NCI-H524 (cell line): ENCODE data around the gene ARL15.

Experiments used
- DNase-seq, 2 experiments: peaks; one replicate each; lab custom pipeline; 2025; lab: John Stamatoyannopoulos, UW

The ARL15 gene

DNA sequence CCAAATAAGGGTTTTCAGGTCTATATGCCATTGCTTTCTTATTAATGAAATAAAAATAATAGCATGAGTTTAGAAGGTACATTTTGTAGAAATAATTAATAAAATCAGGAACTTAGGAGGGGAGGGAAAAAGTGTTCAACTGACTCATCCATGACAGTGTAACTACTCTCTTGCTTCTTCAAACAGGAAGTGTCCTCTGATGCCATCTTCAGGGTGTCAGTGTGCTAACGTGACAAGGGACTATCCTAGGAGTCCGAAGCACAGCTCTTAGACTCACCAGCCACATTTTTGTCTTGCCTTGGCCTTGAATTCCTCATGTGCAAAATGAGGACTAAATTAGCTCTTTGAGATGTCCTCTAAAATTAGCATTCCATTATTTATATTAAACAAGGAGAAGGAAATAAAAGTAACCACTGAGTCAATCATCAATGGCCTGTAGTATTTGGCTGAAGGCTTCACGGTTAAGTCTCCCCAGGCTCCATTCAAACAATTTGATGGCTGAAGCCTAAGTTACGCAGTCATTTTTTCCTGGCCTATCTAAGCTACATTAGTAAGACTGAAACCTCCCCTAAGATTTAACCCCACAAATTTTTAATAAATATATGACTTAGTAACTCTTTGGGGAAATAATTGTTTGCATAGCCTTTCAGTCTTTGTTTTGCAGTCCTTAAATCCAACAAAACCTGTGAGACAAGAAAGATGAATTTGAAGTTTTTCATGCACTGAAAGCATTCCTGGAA is 151.1 kb downstream of the ARL15 start:
- DNase-seq, result no peak

DNA sequence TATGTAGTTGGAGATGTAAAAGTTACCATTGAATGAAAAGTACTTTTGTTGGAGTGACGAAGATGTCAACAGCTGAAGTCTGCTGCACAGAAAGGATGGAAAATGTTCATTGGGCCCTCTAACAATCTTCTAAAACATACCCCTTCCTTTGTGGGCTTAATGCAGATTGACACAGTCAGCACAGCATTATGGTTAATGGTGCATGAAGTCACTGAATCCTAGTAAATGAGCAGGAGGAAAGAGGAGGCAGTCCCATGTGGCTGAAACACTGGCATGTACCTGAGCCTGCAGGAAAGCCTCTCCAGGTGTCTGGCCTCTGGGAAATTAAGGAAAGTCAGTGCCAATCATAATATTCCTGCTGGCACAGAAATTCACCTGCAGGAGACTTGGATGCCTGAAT is 153.8 kb downstream of the ARL15 start:
- DNase-seq, result no peak

DNA sequence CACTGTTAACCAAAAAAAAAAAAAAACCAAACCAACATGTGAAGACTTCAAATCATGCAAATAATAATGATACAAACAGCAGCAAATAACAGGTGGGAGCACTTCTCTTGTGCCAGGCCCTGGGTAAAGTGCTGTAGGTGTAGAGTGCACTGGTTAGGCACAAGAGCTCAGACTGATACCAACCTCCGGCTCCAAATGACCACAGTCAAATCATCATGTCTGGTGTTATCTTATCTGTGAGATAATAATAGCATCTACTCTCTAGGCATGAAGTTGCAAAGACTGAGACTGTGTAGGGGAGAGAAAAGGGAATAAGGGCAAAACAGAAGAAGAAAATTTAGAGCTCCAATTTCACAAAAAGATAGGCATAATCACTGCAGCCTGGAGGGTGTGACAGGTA is 159.5 kb downstream of the ARL15 start:
- no peak for DNase-seq

DNA sequence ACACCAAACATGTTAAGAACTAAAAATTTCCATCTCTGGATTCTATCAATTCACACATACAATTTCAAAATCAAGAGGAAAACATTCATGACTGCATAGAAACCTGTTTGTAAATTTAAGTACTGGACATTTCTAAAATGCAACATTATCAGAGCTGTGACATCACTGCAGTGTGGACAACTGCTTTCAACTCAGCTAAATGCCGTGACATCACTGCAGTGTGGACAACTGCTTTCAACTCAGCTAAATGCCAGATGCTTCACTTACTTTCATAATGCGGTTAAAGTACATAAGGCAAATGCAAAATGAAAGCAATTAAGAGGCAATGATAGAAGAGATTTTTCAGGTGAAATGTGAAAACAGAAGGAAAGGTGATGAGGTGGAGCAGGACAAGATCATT is 161.5 kb downstream of the ARL15 start:
- no peak for DNase-seq

DNA sequence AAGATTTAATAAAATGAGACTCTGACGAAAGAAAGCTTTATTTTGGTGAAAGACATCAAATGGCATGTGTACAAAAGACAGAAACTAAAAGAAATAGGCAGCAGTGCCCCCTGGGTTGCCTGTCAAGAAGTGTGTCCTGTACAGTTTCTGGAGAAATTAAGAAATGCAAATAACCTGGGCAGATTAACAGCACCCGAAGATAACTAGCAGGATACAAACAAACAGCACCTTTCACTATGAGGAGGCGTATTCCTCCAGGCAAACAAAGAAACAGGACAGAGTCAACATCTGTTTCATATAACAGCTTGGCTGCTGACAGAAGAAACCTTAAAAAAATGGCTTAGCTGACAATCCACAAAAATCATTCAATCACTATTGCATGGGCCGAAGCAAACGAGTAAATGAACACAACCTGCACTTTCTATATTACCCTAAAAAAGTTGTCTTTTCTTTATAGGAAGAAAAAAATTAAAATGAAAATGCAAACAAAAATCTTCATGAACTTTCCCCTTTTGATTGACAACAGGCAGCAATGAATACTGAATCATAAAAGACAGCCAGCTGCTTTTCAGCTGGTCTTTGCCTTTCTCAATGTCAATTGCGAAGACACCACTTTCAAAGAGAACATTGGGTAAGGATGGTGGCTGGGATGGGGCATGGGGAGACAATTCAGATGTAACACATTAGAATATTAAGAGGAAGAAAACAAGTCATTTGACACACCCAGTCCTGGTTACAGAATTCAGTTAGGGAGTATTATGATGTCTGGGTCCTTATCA is 162.1 kb downstream of the ARL15 start:
- no peak for DNase-seq

DNA sequence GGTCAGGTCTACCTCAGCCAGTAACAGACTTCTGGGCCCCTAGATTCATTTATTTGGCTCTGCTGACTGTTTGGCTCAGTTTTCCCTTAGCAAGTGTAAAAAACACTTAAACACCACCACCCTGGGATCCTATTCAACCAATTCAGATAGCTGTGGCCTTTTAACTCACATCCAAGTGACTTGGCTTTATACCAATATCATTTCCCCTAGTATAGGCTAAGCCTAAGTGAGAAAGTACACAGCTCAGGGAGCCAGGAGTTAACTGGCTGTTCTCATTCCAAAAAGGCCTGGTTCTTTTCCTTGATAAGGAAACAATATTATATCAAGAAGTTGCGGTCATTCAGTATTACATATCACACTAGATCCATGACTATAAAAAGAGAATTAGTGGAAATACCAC is 163.5 kb downstream of the ARL15 start:
- no peak for DNase-seq

DNA sequence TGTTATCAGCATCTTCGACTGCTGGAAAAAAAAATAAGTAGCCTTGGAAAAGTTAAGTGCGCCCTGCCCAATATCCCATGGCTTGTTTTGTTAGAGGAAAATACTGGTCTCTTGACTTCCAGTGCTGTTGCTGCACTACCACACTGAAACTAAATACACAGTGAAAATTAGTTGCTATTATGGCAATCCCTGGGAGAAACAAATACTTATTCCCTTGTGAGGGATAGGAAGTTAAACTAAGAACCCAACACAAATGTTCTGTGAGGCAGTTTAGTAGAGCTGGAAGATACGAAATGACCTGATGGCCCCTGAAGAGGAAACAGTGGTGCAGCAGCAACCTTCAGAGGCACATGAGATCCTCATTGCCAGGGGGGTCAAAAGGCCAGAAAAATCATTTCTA is 164.0 kb downstream of the ARL15 start:
- no peak for DNase-seq

DNA sequence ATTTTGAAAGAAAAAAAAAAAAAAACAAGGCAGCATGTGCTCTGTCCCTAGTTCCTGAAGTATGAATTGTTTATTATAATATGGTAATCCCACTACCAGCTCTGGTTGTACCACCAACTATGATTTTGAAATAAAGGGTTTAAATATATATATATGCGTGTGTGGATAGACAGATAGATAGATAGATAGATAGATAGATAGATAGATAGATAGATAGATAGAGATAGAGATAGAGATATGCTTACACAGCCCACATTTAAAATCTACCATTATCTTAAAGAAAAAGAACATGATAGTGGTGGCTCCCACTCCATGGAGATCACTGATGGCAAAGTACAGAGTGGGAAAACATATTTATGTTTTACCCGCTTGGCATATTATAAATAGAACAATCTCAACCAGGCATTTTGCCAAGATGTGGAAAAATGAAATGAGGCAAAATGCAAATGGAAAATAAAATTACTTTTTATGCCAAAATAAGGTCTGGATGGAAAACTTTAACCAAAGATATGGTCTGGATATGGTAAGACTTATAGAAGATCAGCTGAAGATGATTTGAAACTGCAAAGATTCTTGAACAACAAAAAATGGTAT is 170.0 kb downstream of the ARL15 start:
- no peak for DNase-seq

DNA sequence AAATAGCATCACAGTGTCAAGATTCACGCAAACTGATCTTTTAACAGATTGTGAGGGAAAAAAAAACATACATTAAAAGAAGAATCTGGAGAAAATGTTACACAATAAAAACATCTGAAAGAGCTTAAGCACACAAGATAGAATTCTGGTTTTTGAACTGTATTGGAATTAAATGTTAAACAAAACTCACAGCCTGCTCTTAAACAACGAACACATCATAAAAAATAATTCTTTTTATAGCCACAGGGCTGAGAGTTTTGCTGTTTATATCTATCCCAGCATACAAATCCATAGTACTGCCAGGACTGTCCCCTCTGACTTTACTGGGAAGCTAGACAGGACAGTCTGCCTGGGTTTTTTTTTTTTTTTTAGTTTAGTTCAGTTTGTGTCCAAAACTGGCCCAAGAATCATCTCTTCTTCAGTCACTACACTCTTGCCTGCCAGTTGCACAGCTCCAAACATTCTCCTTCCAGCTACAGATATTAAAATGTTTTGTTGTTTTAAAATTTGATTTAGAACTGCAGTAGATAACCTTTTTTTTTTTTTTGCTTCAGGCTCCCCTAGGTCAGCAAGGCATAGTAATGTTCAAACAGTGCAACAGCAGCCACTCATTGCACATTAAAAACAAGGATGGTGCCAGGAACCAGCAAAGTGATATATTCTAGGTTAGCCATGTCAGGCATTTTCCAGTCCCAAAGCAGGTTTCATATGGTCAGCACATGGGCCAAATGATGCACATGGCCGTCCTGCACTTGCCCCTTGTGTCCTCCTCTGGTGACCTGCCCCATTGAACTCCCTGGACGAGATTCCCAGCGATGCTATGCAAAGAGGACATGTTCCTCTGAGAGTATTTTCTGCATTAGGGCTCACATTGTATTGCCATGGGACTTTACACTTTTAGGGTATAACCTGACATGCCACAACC is 173.6 kb downstream of the ARL15 start:
- no peak for DNase-seq

DNA sequence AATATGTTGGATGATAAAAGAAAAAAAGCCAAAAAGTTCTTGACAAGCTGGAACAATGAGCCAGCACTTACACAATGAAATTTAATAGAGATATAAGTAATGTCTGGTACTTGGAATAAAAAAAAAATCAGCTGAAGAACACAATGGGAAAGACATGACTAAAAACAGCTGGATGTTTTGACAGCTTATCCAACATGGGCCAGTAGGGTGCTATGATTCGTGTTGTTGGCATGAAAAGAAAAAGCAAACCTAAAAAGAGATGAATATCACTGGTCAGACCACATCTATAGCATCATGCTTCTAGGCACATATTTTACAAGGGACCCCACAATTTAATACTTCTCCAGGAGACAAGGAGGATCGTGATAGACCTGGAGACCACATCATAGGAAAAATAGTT is 175.3 kb downstream of the ARL15 start:
- DNase-seq, result no peak

DNA sequence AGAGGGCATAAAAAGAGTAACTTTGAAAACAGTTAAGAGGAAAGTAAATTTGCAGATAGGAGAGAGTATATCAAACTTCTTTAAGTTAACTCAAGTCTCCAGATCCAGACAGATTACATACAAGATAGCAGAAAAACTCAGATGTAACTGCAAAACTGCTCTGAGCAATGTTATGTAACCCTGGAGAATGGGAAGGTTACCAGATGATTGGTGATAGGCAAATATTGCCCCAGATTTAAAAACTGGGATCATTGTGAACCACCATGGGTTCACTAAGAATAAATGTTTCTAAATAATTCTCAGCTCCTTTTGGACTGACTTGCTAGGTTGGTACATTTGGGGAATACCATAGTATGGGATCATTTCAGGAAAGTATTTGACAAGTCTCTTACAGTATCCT is 176.5 kb downstream of the ARL15 start:
- DNase-seq, result no peak

DNA sequence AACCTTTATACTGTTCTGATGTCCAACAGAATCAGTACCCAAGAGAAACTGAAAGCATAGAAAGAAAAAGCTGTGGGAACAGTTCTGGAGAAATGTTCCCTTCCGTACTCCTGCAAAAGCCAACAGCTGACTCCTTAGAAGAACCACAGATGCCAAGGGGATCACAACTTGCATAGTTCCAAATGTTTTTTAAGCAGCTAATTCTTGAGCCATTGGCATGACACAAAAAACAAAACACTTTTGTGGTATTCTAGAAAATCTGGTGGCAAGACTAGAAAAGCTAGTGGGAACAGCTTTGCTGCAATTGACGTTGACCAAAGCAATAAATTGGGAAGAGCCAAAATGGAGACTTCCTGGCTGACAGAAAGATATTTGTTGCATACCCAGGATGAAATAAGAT is 189.9 kb downstream of the ARL15 start:
- no peak for DNase-seq

DNA sequence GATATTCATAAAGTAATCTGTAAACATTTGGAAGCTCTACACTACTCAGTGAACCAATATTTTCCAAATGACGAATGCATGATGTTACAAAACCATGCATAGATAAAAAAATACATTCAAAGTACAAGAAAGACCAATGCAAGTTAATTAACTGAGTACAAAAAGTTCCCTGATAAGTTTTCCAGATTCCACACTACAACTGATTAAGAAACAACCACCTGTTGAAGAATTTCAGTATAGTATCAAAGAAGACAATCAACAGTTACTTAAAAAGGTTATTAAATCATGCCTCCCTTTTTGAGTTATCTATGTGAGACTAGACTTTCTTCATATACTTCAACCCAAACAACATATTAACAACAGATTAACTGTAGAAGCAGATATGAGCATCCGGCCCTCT is 192.4 kb downstream of the ARL15 start:
- DNase-seq, result no peak

DNA sequence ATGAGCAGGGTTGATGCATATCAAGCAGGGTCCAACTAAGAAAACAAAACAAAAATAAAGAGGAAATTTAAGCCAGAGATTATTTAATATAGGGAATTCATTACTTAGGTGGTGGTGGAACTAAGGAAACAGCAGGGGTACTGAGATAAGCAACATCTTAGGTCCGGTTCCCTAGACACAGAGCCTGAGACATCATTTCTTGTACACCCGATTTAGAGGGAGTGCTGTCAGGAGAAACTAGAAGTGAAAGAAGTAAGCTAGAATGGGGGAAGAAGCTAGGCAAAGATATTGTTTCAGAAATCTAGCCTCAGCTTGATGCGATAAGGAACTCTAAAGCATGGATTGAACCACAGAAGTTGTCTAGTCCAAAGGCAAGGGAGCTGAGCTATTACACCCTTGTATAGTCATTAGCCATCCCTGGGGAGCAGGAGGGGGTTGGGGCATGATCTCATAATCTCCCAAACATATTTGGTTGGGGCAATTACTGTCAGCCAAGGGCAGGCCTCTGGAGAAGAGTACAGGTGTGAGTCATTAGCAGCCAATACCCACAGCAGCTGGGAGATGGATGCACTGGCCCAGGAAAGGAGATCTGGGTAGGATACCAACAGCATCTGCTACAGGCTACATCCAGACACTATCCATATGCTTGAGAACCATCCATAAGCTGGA is 194.5 kb downstream of the ARL15 start:
- DNase-seq, result peak; percentile 87 to 94

DNA sequence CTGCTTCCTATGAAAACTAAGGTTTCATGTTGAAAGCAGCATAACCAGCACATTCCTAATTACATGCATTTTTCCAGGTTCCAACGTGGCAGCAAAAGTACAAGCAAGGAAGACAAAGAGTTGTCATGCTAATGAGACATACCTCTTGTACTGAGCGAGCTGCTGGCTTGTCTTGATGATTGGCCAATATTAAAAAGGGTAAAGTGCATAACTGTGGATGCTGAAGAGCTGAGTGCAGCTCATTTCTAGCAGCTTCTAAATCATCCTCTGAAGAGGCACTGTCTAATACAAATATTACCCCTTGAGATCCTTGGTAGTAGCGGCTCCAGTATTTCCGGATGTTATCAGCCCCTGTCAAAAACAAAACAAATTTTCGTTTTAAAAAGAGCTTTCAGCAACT is 197.3 kb downstream of the ARL15 start:
- DNase-seq, result no peak

DNA sequence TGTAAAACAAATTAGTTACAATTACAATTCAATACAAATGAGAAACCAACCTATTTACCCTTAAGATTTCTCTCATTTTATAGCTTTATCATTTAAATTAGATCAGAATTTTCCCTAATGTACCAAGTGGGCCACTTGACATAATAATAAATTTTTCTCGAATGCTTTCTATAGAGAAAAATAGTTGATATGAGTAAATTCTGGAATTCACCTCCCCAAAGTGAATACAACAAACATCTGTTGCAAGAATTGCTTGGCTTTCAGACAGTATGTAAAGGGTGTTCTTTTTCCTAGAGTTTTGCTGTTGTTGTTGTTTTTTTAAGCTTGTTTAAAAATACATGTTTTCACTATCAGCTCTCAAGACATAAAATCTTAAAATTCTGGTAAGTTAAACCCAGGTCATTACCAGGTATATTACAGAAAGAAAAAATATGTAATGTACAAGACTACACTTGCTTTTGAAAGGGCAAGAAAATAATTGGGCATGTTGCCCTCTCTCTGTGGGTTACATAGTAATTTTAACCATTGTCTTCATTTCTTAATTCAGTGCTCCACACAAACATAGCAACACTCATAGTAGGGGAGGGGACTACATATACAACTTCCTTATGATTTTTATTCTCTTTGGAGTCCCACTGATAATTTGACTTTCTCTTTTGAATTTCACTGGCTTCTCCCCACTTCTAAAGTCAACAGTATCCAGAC is 200.6 kb downstream of the ARL15 start:
- no peak for DNase-seq

DNA sequence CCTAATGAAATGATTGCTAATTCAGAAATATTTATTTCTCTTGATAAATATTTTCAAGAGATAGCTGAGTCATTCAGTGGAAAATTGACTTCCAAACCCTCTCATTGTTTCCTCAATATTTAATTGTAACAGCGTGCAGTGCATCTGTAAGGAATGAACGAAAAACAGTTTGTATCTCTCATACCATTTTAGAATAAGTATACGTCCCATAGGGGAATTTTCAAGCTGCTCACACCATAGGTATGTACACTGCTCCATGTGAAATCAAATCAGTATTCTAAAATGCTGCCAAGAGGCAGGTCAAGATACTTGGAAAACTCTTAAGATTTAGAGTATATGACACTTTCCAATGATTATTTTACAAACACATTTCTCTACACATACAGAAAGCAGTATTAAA is 202.2 kb downstream of the ARL15 start:
- no peak for DNase-seq

DNA sequence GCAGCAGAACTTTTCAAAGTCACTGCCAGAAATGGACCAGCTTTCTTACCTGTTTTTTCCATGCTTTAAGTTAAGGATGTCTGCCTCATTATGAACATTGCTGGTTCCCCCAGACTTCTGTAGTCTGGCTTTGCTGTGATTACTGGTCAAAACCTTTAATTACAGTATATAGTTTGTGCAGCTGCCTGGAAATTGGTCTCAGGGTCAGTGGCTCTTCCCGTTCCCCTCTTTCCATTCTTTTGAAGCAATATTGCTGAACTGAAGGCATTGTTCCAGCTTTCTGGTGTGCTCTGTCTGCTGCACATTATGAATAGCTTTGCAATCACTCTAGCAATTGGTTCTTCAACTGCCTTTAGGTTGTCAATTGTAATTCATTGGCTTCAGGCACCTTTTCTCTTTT is 206.5 kb downstream of the ARL15 start:
- DNase-seq, result no peak

DNA sequence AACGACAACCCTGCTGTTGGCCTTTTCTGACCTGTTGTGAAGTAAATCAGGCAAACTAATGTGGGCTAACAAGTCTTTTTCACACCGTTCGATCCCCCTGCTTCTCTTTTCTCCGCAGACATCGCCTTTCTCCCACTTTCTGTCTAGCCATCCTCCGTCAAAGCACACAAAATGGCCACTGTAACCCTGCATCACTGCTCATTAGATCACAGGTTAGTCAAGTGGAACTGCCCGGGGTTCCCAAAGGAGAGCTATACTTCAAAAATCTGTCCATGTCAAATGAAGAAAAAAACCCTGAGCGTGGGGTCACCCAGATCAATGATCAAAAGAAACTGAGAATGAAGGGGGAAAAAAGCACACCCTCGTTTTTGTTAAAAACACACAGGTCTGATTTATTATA is 212.1 kb downstream of the ARL15 start:
- DNase-seq, result no peak

DNA sequence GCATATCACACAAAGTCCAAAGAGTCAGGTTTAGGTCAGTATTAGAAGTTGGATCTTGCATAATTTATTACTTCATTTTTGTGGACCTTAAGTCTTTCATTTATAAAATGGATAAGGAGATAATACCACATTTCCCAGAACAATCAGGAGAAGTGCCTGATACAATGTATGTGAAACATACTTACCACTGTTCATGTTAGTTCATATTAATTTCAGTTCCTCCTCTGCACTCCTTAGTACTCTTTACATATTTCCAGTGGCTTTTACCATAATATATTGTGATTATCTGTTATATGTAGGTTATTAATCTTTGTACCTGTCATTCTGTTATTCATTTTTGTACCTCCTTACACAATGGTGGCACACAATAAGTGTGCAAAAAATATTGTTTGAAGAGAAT is 214.4 kb downstream of the ARL15 start:
- DNase-seq, result no peak

DNA sequence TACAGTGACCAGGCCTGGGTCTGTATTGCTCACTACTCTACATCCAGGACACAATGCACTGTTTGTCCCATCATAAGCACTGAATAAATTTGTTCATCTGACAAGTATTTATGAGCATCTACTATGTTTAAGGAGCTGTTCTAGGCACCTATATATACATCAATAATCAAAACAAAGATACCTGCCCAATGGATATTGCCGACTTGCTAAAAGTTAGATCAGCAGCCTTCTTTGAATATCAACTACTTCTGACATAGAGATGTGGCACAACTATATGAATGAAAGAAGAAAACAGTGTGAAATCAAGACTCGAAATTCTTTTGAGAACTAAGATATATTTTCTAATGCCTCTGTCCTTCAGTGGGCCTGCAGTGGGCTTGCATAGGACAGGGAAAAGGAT is 215.7 kb downstream of the ARL15 start:
- DNase-seq, result no peak
